Activated T-helper 9 cell treated with anti-CD3 and anti-CD28 coated beads, Interleukin-2, amount 50 U/mL, for 16 hours (primary cell): ENCODE measurements around the gene NRXN2.

Experiments used
- DNase-seq: peaks from one replicate; pipeline ENCODE4 v3.0.0-alpha.2; 2020; ENCODE audit warnings: low read depth

Gene NRXN2

DNA sequence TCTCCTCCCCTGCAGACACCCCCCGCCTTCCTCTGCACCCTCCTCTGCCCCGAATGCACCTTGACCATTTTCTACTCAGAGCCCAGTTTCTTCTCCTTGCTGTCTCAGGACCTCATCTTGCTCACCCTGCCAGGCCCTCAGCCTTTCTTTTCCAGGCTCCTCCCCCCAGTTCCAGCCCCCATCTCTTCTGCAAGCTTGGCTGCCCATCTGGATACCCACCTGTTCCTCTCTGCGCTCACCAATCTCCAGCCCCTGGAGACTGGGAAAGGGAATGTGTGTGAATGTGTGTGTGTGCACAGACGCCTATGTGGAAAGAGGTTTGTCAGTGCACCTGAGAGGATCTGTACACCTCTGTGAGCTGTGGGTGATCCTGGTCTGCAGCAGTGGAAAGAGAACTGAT, 95.6 kb downstream of the NRXN2 start:
- no peak for DNase-seq

DNA sequence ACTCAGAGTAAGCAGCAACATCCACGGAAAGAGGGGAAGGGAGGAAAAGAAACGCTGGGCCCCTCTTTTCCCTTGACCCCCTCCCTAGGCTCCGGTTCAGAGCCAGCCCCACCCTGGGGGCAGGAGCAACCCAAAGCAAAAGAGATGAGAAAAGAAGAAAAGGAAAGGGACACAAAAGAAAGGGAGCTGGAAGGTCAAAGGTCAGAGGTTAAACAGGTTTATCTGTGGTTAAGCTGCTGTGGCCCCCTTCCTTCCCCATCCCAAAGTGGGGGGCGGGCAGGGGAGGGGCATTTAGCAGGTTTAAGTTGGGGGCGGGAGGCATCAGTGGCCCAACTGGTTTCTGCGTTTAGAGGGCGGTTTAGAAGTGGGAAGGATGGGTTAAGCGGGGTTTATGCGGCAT, 96.4 kb downstream of the NRXN2 start:
- DNase-seq, result no peak

DNA sequence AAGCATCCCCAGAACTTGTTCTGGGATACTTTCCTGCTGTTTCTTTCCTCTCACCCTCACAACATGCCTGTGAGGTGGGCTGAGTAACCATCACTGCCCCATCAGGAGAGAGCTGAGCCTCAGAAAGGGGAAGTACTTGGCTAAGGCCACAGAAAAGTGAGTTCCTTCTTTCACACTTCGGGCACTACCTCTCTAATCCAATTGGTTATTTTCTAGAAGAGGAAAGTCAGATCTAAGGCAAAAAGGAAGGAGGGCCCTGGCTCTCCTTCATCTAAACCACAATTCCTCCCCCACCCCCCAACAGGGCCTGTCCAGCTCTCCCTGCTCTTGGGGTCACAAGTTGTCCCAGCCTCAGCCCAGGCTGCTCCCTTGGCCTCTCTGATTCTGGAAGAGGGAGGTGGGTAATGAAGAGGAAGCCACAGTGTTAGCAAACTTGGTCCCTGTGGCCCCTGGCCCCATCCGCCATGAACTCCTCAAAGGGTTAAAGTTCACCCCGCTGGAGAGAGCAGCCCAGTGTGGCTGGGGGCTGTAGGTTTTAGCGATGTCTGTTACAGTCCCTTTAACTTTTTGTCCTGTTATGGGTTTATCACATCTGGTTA, 98.0 kb downstream of the NRXN2 start:
- no peak for DNase-seq

DNA sequence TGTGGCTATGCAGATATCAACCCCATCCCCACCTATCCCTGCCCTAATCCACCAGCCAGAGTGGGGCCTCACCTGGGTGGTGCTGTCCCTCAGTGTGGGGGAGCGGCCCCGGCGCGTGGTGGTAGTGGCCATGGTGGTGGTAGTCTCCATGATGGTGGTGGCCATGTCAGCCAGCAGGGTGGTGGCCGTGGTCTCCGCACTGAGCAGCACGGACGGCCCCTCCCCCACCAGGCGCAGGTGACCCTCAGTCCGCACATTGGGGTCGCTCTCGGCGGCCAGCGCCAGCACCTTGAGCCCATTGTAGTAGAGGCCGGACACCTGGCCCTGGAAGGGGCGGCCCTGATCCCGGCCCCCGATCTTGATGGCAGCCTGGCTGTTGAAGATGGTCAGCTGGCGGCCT, 100.3 kb downstream of the NRXN2 start:
- no peak for DNase-seq

DNA sequence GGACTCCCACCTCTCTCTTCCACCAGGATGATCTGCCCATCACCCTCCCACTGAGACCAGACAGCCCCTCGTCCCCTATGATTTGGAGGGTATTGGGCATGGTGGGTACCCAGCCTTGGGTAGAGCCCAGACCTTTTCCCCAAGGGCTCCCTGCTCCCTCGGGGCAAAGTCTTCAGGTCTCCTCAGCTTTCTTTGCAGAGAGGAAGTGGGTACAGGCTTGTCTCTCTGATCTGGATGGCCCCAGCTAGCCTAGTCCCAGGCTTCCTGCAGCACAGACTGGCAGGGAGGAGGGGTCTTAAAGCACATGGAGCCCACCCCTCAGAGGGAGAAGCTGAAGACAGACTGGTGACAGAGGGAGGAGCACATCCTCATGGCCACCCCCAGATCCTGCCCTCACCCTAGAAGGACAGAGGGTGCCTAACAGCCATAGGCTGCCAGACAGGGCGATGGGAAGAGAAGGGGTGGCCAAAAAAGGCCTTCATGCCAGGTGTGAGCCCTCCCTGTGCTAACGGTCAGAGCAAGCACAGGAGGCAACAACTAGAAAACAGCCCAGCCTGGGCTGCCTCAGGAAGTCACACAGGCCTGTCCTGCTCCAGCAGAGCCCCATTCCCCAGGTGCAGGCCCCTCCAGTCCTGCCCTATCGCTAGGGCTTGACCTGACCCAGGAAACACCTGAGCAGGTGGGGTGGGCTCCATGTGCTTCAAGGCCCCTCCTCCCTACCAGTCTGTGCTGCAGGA, 101.5 kb downstream of the NRXN2 start:
- no peak for DNase-seq

DNA sequence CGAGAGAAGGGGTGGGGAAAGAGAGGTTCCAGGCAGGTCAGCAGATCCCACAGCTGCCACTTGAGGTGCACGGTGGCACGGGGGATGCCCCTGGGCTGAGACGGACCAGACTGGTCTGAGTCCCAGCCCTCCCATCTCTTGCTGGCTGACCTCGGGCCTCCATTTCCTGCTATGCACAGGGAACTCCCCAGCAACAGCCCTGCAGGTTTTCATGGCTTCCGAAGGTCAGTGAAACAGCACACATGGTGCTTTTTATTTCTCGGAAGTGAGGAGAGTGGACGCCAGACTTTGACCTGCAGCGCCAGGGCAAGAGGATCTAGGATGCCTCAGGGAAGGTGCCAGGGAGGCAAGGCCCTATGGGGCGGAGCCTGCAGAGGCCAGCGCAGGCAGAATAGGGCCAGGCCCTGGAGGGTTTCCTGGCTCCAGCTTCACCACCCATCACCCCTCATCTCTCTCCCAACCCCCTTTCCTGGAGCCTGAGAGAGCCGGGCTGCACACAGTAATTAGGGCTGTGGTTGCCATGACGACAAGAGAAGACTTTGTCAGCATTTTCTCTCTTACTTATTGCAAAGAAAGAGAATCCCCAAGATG, 102.5 kb downstream of the NRXN2 start:
- DNase-seq, result no peak

DNA sequence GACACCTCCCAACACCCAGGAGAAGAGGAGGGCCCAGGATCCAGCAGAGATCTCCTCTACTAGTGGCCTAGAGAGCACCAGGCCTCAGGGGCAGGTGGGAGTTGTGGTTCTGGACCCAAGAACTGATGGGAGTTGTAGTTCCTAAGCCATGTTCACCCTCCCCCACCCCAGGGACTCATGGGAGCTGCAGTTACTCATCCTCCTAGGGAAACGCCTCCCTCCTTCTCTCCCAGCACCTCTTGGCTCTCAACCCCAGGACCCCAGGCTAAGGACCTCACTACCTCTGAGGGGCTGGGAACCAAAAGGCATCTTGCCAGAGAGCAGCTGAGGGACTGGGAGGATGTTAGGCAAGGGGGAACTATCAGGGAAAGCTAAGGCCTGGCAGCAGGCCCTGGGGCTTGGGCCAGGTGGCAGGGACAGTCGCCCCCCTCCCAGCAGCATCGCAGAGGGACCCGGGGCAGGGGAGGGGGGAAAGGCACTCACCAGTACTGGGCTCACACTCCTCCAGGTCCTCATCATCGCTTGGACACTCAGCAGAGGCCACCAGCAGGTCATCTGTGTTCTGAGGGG, 103.1 kb downstream of the NRXN2 start:
- DNase-seq, result no peak

DNA sequence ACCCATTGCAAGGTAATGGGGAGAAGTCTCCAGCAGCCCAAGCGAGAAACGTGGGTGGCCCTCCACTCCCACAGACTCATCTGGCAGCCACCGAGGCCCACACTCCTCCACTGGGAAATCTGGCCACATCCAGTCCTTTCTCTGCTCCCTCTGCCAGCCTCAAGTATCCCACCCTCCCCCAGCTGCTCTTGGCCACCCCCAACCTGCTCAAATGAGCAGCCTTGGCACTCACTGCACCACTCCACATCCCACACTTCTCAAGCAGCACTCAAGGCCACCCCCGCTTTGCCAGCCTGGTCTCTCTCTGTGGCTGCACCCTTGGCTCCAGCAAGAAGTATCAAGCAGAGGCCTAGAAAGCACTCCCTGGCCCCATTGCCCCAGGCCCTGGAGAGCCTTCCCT, 103.8 kb downstream of the NRXN2 start:
- DNase-seq, result no peak

DNA sequence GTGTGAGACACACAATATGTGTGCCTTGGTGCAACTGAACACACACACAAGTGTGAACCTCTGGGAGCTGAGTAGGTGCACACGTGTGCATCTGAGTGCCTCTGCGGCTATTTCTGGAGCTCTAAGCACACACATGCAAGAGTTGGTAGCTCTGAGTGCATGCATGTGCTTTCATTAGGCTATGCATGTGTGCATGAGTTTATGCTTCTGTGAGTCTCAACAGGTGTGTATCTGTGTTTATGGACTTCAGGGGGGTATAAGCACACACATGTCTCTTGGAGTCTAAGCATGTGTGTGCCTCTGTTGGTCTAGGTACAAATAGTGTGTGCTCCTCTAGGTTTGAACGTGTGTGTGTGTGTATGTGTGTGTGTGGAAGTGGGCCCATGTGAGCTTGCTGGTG, 106.2 kb downstream of the NRXN2 start:
- no peak for DNase-seq

DNA sequence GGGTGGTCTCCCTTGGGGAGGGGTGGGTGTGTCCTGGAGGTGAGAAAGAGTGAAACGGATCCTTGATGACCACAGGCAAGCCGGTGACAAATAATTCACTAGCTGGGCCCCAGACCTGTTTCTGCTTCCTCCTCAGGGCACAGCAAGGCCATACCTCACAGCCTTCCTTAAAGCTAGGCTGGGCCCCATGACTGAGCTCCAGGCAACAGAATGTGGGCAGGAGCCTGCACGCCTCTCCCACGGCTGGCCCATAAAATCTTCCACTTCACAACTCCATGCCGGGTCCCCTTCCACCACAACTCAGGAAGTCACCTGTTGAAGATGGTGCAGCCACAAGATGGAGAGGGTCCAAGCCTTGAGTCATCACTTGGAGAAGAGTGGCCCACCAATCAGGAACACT, 108.1 kb downstream of the NRXN2 start:
- DNase-seq, result no peak

DNA sequence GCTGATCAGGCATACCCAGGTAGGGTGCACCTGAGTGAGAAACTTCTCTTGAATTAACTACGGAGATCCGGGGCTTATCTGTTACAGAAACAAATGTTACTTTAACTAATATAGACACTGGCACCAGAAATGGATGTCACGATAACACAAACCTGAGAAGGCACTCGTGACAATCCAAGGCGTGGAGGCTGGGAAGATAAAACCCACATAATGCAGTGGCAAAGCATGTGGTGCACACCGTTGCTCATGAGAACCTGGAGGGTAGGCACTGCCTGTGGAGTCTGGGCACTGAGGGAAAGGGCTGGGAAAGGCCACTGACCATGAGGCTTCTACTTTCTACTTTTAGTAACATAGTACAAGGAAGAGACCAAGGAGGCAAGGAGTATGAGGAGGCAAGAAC, 109.3 kb downstream of the NRXN2 start:
- DNase-seq, result no peak

DNA sequence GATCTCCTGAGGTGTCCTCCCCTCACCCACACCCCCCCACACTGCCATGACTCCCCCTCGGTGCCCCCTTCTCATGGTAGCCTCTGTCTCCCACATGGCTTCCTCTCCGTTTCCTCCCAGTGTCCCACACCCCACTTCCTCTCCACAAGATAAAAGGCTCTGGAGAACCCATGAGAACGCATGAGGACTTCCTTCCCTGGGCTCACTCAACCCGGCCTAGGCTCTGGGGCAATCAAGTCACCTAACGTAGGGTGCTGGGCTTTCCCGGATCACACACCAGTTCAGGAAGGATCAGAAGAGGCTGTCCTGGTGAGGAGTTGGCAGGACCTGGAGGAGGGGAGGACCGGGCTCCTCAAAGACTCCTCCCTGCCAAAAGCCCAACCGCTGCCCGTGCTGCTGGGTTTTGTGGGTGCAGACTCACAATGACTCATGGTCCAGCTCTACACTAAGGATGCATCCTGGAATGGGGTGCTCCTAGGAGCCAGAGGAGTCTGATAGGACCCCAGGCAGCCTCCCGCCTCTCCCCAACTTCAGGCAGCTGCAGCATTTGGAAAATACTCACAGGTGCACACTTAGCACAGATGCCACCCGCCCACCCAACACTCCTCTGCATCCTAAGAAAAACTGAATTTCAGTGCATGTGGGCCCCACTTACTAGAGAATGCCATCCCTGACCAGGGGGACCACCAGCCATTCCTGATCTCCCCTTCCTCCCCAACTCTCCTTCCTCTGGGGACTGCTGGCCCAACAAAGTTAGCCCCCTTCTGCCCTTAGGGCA, 110.9 kb downstream of the NRXN2 start:
- DNase-seq, result no peak

DNA sequence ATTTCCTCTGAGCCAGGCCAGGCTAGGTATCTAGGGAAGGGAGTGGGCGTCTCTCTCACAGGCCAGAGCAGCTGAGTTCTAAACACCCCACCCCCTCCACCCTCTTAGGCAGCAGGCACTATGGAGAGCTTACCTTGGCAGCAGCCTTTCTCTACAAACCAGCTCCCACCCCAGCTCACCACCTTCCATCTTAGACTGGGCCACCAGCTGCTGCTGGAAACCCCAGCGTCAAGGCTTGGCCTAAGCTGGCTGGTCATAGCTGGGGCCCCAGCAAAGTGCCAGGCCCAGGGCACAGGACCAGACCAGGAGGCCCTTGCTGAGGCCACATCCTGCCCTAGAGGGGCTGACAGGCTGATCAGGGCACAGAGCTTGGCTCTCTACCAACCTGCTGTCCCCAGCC, 111.8 kb downstream of the NRXN2 start:
- no peak for DNase-seq

DNA sequence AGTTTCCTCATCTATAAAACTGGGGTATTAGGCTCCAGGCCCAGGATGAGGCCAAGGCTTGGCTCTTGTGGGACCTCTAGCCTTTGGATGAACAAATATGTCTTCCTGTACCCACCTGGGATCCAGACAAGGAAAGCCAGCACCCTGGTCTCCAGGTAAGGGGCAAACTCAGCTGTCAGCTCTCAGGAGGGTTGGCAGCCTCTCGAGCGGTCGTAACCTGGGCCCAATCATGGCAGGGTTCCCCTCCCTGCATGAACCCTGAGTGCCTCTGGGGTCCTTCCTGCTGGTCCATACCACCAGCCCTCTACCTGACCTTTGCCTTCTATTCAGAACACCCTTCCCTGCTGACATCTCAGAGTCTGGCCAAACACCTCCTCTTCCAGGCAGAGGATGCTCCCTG, 112.4 kb downstream of the NRXN2 start:
- DNase-seq, result no peak

DNA sequence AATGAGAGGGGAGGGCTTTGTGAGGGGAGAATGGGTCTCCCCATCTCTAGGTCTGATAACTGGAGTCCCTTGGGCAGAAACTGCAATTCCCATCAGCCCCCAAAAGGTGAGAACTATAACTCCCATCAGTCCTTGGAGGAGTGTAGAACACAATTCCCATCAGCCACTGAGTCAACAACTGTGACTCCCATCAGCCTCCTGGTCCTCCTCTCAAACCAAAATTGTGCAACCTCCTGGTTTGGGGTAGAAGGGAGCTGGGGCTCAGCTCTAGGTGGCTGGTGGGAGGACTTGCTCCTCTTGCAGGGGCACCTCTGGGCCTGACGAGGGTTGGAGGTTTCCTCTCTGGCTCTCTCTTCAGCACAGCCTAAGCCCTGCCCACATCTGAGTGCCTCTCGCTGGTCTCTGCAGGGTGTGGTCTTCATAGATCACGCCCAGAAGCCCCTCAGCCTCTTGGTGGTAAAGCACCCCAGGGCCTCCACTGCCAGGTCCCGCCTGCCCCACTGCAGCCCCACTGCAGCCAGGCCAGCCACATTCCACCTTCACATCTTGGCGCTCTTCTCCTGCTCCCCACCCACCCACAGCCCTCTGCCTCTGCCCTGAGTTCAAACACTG, 113.5 kb downstream of the NRXN2 start:
- DNase-seq, result no peak

DNA sequence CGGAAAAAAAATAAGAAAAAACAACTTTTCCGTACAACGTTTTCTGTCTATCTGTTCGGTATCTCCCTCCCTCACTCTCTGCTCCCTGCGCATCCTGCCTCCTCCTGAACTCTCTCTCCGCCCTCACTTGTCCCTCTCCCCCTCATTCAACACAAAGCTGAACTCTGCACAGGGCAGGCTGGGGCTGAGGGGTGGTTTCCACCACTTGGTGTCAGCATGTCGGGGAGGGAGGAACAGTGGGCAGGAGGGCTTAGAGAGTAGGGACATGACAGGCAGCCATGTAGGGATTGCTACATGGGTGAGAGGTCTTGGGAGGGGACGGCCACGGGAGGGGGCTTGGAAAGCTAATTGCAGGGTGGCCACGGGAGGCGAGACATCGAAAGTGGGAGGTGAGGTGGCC, 114.4 kb downstream of the NRXN2 start:
- DNase-seq, result no peak

DNA sequence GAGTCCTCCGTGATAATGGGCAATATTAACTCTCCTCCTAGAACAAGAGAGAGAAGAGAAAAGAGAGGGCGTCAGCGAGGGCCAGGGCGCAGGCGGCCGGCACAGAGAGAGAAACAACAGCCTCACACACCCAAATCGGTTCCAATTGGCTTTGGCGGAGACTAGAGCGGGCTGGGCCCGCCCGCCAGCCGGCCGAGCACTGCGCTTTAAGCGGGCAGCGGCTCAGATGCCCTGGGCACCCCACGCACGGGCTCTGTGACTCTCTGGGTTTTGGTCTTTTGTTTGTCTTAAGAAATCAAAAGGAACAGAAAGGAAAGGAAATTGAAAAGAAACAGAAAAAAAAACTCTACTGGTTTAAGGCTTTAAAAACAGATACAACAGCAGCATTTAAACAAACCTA, 115.0 kb downstream of the NRXN2 start:
- DNase-seq, result no peak

DNA sequence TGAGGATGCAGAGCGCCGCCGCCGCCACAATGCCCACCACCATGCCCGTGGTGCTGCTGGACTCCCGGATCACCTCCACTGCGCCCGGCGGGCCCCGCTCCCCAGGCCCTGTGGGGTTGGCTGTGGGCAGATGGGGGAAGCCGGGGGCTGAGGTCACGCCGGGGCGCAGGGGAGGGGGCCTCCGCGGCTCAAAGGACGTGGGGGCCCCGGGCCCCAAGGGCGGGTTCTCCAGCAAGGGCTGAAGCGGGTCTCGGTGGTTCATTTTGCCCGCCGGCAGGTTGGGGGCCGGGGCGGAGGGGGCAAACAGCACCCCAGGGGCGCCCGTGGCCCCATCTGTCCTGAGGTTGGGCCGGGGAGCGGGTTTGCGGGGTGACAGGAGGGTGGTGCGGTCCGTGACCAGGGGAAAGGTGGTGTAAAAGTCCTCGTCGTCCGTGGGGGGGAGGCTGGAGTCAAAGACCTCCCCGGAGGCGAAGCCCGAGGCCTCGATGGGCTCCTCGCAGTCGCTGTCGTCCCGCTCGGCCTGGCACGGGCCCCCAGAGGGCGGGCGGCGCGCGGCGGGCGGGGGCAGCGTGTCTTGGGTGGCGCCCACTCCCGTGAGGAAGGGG, 115.5 kb downstream of the NRXN2 start:
- no peak for DNase-seq

DNA sequence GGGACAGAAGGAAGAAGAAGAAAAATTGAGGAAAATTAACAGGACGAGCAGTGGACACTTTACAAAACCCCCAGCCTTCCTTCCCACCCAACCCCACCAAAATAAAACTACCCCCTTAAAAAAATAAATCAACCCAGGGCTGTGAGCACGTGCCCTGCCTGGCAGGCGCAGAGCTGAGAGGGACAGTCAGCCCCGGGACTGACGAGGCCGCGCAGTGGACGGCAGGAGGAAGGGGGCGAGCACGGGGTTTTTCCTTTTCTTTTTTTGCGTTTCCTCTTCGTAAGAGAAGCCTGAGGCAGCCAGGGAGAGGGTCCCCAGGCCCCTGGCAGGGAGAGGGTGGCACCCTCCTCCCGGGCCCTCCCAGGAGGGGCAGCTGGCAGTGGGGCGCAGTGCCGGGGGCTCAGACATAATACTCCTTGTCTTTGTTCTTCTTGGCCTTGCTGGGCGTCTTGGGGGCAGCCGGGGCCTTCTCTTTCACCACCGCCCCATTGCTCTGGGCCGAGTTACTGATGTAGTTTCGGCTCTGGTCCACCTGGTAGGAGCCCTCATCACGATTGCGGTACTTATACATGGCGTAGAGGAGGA, 116.1 kb downstream of the NRXN2 start:
- DNase-seq, result no peak

DNA sequence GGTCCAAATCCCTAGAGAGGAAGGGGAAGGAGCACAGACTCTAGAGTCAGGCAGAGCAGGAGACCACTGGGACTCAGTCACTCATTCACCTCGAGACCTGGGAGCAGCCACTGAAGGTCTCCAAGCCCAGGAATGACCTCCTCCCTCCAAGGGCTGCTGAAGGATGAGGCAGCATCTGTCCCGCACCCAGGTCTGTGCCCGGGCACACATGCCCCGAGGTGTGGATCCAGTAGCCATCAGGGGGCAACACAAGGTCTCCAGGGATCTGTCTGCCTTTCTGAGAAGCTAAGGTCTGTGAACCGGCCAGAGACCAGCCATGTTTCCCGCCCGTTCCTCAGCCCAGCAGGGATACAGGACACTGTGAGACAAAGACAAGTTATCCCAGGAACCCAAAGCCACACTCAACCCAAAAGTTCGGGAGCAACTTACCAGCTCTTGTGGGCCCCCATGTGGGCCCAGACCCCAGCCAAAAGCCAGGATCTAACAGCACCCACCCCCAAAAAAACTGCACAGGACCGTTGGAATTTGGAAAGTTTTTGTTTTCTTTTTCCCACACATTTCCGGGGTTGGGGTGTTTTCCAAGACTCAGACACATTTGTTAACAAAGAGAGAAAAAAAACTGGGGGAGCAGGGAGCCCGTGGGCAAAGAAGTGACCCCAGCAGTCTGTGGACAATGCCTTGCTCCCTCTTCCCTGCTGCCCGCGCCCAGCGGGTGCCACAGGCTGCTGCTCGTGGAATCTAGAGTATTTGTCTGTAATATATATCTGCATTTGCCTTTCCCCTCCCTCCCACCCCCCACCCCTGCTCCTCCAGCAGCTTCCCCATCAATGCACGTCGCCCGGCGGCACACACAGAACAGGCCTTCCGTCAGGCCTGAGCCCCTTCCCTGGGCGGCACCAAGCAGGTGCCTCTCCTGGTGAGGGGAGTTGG, 117.1 kb downstream of the NRXN2 start:
- DNase-seq, result no peak

DNA sequence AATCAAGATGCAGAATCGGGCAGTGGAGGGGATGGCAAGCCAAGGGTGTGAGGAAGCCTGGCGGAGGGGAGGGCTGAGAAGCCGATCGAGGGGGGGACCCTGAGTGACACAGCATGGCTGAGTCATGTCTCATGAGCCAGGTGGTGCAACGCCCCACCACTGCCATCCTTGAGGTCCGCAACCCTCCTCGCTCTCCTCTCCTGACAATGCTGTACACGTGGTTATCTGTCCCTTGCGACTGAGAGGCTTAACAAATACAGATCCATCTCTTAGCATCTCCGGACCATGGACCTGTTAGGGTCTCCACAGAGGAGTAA, 117.8 kb downstream of the NRXN2 start:
- DNase-seq, result no peak
